Activated CD4-positive, alpha-beta memory T cell treated with anti-CD3 and anti-CD28 coated beads for 36 hours (primary cell): Measurements from ENCODE around the gene STRADB. TPM values are rescaled to one million over a fixed set of nuclear protein-coding genes. Genes with fewer than 3 reads are reported as not detected.
A peak's percentile ranks its signal among the peaks of the same experiment; 100 is the strongest.
"Not testable (repeated sequence)": the region's sequence is repeated elsewhere in the genome, so short reads cannot be mapped to it uniquely, and the experiment has no call there.

Source experiments
- CTCF ChIA-PET: fragments of 350-600 bp; sonication (Branson Sonifier 250); formaldehyde crosslinking; loops from one replicate; lab custom pipeline; 2021; ENCODE audit warnings: antibody characterized with exemption, inconsistent platforms; lab: Charles Lee
- POLR2A ChIA-PET: fragments of 350-600 bp; sonication (Branson Sonifier 250); formaldehyde crosslinking; loops from one replicate; lab custom pipeline; 2021; ENCODE audit warnings: antibody characterized with exemption; lab: Charles Lee
- DNase-seq: peaks from one replicate; pipeline ENCODE4 v3.0.0-alpha.2; 2020
- H3K27ac Mint-ChIP-seq: one replicate; pipeline ENCODE4 v1.8.0; 2021; ENCODE audit warnings: mixed read lengths
- H3K27me3 Mint-ChIP-seq: one replicate; pipeline ENCODE4 v1.8.0; 2021; ENCODE audit warnings: mixed read lengths
- H3K36me3 Mint-ChIP-seq: one replicate; pipeline ENCODE4 v1.8.0; 2021; ENCODE audit warnings: mixed read lengths
- H3K4me1 Mint-ChIP-seq: one replicate; pipeline ENCODE4 v1.8.0; 2021; ENCODE audit warnings: low read depth, mixed read lengths
- H3K4me3 Mint-ChIP-seq: one replicate; pipeline ENCODE4 v1.8.0; 2021; ENCODE audit warnings: mild to moderate bottlenecking, mixed read lengths
- H3K9me3 Mint-ChIP-seq: one replicate; pipeline ENCODE4 v1.8.0; 2021; ENCODE audit warnings: mixed read lengths
- intact Hi-C: fragments of 100-400 bp; cut with micrococcal nuclease; formaldehyde crosslinking; loops from one replicate; pipeline ENCODE4 v1.15.1; 2023
- total RNA-seq, 2 experiments: library from RNA; stranded (reverse); gene quantifications; one replicate each; pipeline ENCODE4 v1.2.3, GENCODE V29; 2021

STRADB gene
- total RNA-seq, 2 experiments from 2014 or later: 18.5 to 19.8 TPM

GRCh38 chr2:201470821-201471731 is 19.5 kb downstream of the STRADB start:
- DNase-seq: no peak
- peaks cover 38% of the 10 kb centered on the region for H3K36me3 Mint-ChIP-seq
- H3K4me1 Mint-ChIP-seq: peaks cover 3% of the 10 kb centered on the region
- no peak overlapping the region for H3K27ac Mint-ChIP-seq
- no peaks in the 10 kb centered on the region for H3K9me3 Mint-ChIP-seq
- CTCF ChIA-PET: interaction anchor here (0.7 kb wide), 1 partner anchor 1190 kb away, joined by 3 read pairs; no protein-coding TSS in a partner anchor
- POLR2A ChIA-PET: no interaction called here
- no peaks in the 10 kb centered on the region for H3K27me3 Mint-ChIP-seq
- no peak overlapping the region for H3K4me3 Mint-ChIP-seq
- intact Hi-C loops: no loop called here

- no peak for DNase-seq
- no peaks in the 10 kb centered on the region for H3K27me3 Mint-ChIP-seq
- H3K27ac Mint-ChIP-seq: no peak overlapping the region
- H3K4me3 Mint-ChIP-seq: no peak overlapping the region
- ChIA-PET POLR2A (no interaction called here), CTCF (no interaction called here)
- H3K4me1 Mint-ChIP-seq: peaks cover 3% of the 10 kb centered on the region
- H3K9me3 Mint-ChIP-seq: no peaks in the 10 kb centered on the region
- H3K36me3 Mint-ChIP-seq: peaks cover 38% of the 10 kb centered on the region
- intact Hi-C loops: no loop called here
These were observed 20.3 kb downstream of the STRADB start for GRCh38 chr2:201471732-201472393.

GRCh38 chr2:201472411-201472810 is 20.9 kb downstream of the STRADB start:
- Mint-ChIP-seq H3K4me3 (no peak overlapping the region), H3K27ac (no peak overlapping the region), H3K4me1 (peaks cover 3% of the 10 kb centered on the region), H3K27me3 (no peaks in the 10 kb centered on the region), H3K36me3 (peaks cover 38% of the 10 kb centered on the region), H3K9me3 (no peaks in the 10 kb centered on the region)
- DNase-seq: no peak
- intact Hi-C loops: no loop called here
- ChIA-PET POLR2A (no interaction called here), CTCF (no interaction called here)

- ChIA-PET POLR2A (no interaction called here), CTCF (no interaction called here)
- Mint-ChIP-seq H3K27ac (no peak overlapping the region), H3K27me3 (no peaks in the 10 kb centered on the region), H3K9me3 (no peaks in the 10 kb centered on the region), H3K4me3 (no peak overlapping the region), H3K4me1 (no peaks in the 10 kb centered on the region), H3K36me3 (peaks cover 11% of the 10 kb centered on the region)
- intact Hi-C loops: no loop called here
- DNase-seq: no peak
These were observed 31.0 kb downstream of the STRADB start for GRCh38 chr2:201482543-201482942.

- H3K4me1 Mint-ChIP-seq: no peaks in the 10 kb centered on the region
- H3K9me3 Mint-ChIP-seq: no peaks in the 10 kb centered on the region
- ChIA-PET POLR2A (no interaction called here), CTCF (no interaction called here)
- intact Hi-C loops: no loop called here
- H3K27me3 Mint-ChIP-seq: no peaks in the 10 kb centered on the region
- DNase-seq: no peak
- H3K36me3 Mint-ChIP-seq: peaks cover 11% of the 10 kb centered on the region
- no peak overlapping the region for H3K27ac Mint-ChIP-seq
- no peak overlapping the region for H3K4me3 Mint-ChIP-seq
These were observed 31.8 kb downstream of the STRADB start for GRCh38 chr2:201483342-201483741.

- CTCF ChIA-PET, intact Hi-C loops, H3K9me3 Mint-ChIP-seq, H3K36me3 Mint-ChIP-seq, H3K27ac Mint-ChIP-seq, DNase-seq, H3K27me3 Mint-ChIP-seq, H3K4me3 Mint-ChIP-seq, POLR2A ChIA-PET, H3K4me1 Mint-ChIP-seq: not testable (repeated sequence)
These were observed 32.2 kb downstream of the STRADB start for GRCh38 chr2:201483758-201484157.

- intact Hi-C loops: no loop called here
- POLR2A ChIA-PET: no interaction called here
- no peak for DNase-seq
- Mint-ChIP-seq H3K9me3 (no peaks in the 10 kb centered on the region), H3K27me3 (no peaks in the 10 kb centered on the region), H3K36me3 (peaks cover 8% of the 10 kb centered on the region), H3K27ac (no peak overlapping the region), H3K4me3 (no peak overlapping the region), H3K4me1 (no peaks in the 10 kb centered on the region)
- CTCF ChIA-PET: no interaction called here
These were observed 33.3 kb downstream of the STRADB start for GRCh38 chr2:201484805-201485204.

GRCh38 chr2:201490291-201490690 is 38.8 kb downstream of the STRADB start:
- ChIA-PET CTCF (no interaction called here), POLR2A (no interaction called here)
- H3K27me3 Mint-ChIP-seq: no peaks in the 10 kb centered on the region
- no peaks in the 10 kb centered on the region for H3K36me3 Mint-ChIP-seq
- no peak overlapping the region for H3K4me3 Mint-ChIP-seq
- no peaks in the 10 kb centered on the region for H3K4me1 Mint-ChIP-seq
- intact Hi-C loops: no loop called here
- DNase-seq: no peak
- no peak overlapping the region for H3K27ac Mint-ChIP-seq
- H3K9me3 Mint-ChIP-seq: no peaks in the 10 kb centered on the region

GRCh38 chr2:201496785-201497184 is 45.2 kb downstream of the STRADB start:
- ChIA-PET POLR2A (interaction anchor here (0.7 kb wide), 1 partner anchor 30 kb away, joined by 3 read pairs; no protein-coding TSS in a partner anchor), CTCF (interaction anchor here (0.6 kb wide), 1 partner anchor 59 kb away, joined by 3 read pairs; no protein-coding TSS in a partner anchor)
- peaks cover 3% of the 10 kb centered on the region for H3K9me3 Mint-ChIP-seq
- DNase-seq: no peak
- no peaks in the 10 kb centered on the region for H3K4me1 Mint-ChIP-seq
- no peak overlapping the region for H3K27ac Mint-ChIP-seq
- H3K27me3 Mint-ChIP-seq: peaks cover 1% of the 10 kb centered on the region
- peaks cover 7% of the 10 kb centered on the region for H3K36me3 Mint-ChIP-seq
- no peak overlapping the region for H3K4me3 Mint-ChIP-seq
- intact Hi-C loops: no loop called here

- DNase-seq: no peak
- intact Hi-C loops: no loop called here
- peaks cover 17% of the 10 kb centered on the region for H3K36me3 Mint-ChIP-seq
- peaks cover 1% of the 10 kb centered on the region for H3K27me3 Mint-ChIP-seq
- H3K4me1 Mint-ChIP-seq: no peaks in the 10 kb centered on the region
- ChIA-PET CTCF (no interaction called here), POLR2A (no interaction called here)
- H3K27ac Mint-ChIP-seq: no peak overlapping the region
- peaks cover 19% of the 10 kb centered on the region for H3K9me3 Mint-ChIP-seq
- no peak overlapping the region for H3K4me3 Mint-ChIP-seq
These were observed 49.0 kb downstream of the STRADB start for GRCh38 chr2:201500534-201500933.

GRCh38 chr2:201502713-201503112 is 51.2 kb downstream of the STRADB start:
- Mint-ChIP-seq H3K27ac (no peak overlapping the region), H3K36me3 (peaks cover 18% of the 10 kb centered on the region), H3K4me3 (no peak overlapping the region), H3K4me1 (no peaks in the 10 kb centered on the region), H3K9me3 (peaks cover 22% of the 10 kb centered on the region), H3K27me3 (peaks cover 1% of the 10 kb centered on the region)
- no peak for DNase-seq
- POLR2A ChIA-PET: no interaction called here
- intact Hi-C loops: no loop called here
- CTCF ChIA-PET: interaction anchor here (0.7 kb wide), 1 partner anchor 9 kb away, joined by 3 read pairs; no protein-coding TSS in a partner anchor

GRCh38 chr2:201507725-201508124 is 56.2 kb downstream of the STRADB start:
- no peak overlapping the region for H3K27ac Mint-ChIP-seq
- CTCF ChIA-PET: no interaction called here
- POLR2A ChIA-PET: no interaction called here

More at GRCh38 chr2:201507725-201508124, 56.2 kb downstream of the STRADB start:
- intact Hi-C loops: no loop called here
- Mint-ChIP-seq H3K36me3 (peaks cover 9% of the 10 kb centered on the region), H3K4me3 (no peak overlapping the region), H3K4me1 (no peaks in the 10 kb centered on the region), H3K27me3 (no peaks in the 10 kb centered on the region), H3K9me3 (peaks cover 19% of the 10 kb centered on the region)
- peak; percentile 10 for DNase-seq
